Activated CD8-positive, alpha-beta memory T cell treated with anti-CD3 and anti-CD28 coated beads for 24 hours (primary cell): ENCODE data around the gene KRT86.
"Not testable (repeated sequence)": the region's sequence is repeated elsewhere in the genome, so short reads cannot be mapped to it uniquely, and the experiment has no call there.

Experiments
- DNase-seq: peaks from one replicate; pipeline ENCODE4 v3.0.0-alpha.2; 2020

Gene KRT86

GRCh38 chr12:52296572-52297215 is 22.2 kb downstream of the KRT86 start:
- DNase-seq: no peak

GRCh38 chr12:52298677-52299190 is 24.3 kb downstream of the KRT86 start:
- no peak for DNase-seq

GRCh38 chr12:52300796-52301691 is 26.6 kb downstream of the KRT86 start:
- no peak for DNase-seq

- DNase-seq: not testable (repeated sequence)
Measured at GRCh38 chr12:52301721-52302120, 27.3 kb downstream of the KRT86 start.

GRCh38 chr12:52302242-52302914 is 27.9 kb downstream of the KRT86 start:
- DNase-seq: not testable (repeated sequence)

GRCh38 chr12:52304941-52305411 is 30.5 kb downstream of the KRT86 start:
- DNase-seq: not testable (repeated sequence)

GRCh38 chr12:52305921-52306705 is 31.7 kb downstream of the KRT86 start:
- DNase-seq: no peak

GRCh38 chr12:52306731-52307130 is 32.3 kb downstream of the KRT86 start:
- DNase-seq: no peak

- DNase-seq: peak; percentile 72
Measured at GRCh38 chr12:52307836-52308805, 33.7 kb downstream of the KRT86 start.

GRCh38 chr12:52308806-52309425 is 34.5 kb downstream of the KRT86 start:
- DNase-seq: no peak

GRCh38 chr12:52310622-52311284 is 36.3 kb downstream of the KRT86 start:
- no peak for DNase-seq

GRCh38 chr12:52311285-52311648 is 36.8 kb downstream of the KRT86 start:
- DNase-seq: no peak

GRCh38 chr12:52312086-52312485 is 37.6 kb downstream of the KRT86 start:
- no peak for DNase-seq

- no peak for DNase-seq
Measured at GRCh38 chr12:52313461-52313860, 39.0 kb downstream of the KRT86 start.

- no peak for DNase-seq
Measured at GRCh38 chr12:52313926-52314325, 39.5 kb downstream of the KRT86 start.

GRCh38 chr12:52314511-52314910 is 40.1 kb downstream of the KRT86 start:
- no peak for DNase-seq

- DNase-seq: not testable (repeated sequence)
Measured at GRCh38 chr12:52315721-52316120, 41.3 kb downstream of the KRT86 start.

- no peak for DNase-seq
Measured at GRCh38 chr12:52316290-52316689, 41.8 kb downstream of the KRT86 start.

GRCh38 chr12:52316701-52317100 is 42.3 kb downstream of the KRT86 start:
- no peak for DNase-seq

GRCh38 chr12:52317468-52318052 is 43.1 kb downstream of the KRT86 start:
- DNase-seq: no peak
